RWPE2 (cell line): ENCODE data around the gene SOX30.

Experiments used
- ATAC-seq: fragments of 200-7000 bp; cut with Tn5 transposase; 3 replicates; pipeline ENCODE4 v1.9.1; 2021; ENCODE audit warnings: low read depth
- DNase-seq: peaks from one replicate; pipeline ENCODE4 v3.0.0-alpha.2; 2020; ENCODE audit warnings: low spot score
- H3K27ac ChIP-seq: fragments of 450-650 bp; 2 replicates; pipeline ENCODE4 v1.5.1; 2017; ENCODE audit warnings: mild to moderate bottlenecking; ENCODE audit not compliant: poor library complexity, severe bottlenecking
- H3K27me3 ChIP-seq: fragments of 250-450 bp; sonication (Bioruptor Pico); 2 replicates; pipeline ENCODE4 v1.5.1; 2021; ENCODE audit warnings: mild to moderate bottlenecking, moderate library complexity; ENCODE audit not compliant: insufficient read depth, poor library complexity, severe bottlenecking
- H3K36me3 ChIP-seq: fragments of 250-450 bp; sonication (Bioruptor Pico); 2 replicates; pipeline ENCODE4 v1.5.1; 2020; ENCODE audit warnings: low read depth, mild to moderate bottlenecking, moderate library complexity
- H3K4me1 ChIP-seq: fragments of 250-450 bp; sonication (Bioruptor Pico); 2 replicates; pipeline ENCODE4 v1.5.1; 2021; ENCODE audit warnings: mild to moderate bottlenecking, moderate library complexity; ENCODE audit not compliant: insufficient read depth, poor library complexity, severe bottlenecking
- H3K4me3 ChIP-seq: fragments of 250-450 bp; sonication (Bioruptor Pico); 2 replicates; pipeline ENCODE4 v1.5.1; 2021; ENCODE audit warnings: mild to moderate bottlenecking, moderate library complexity; ENCODE audit not compliant: severe bottlenecking
- H3K9me3 ChIP-seq: fragments of 250-450 bp; sonication (Bioruptor Pico); 2 replicates; pipeline ENCODE4 v1.5.1; 2021; ENCODE audit warnings: mild to moderate bottlenecking, moderate library complexity; ENCODE audit not compliant: severe bottlenecking
- CTCF ChIP-seq: fragments of 450-650 bp; IDR thresholded peaks from one replicate; pipeline ENCODE4 v1.5.1; 2017; ENCODE audit warnings: mild to moderate bottlenecking, moderate library complexity; ENCODE audit not compliant: poor library complexity, severe bottlenecking

The SOX30 gene

GRCh38 chr5:157650991-157651611 is 1.1 kb downstream of the SOX30 start:
- Histone ChIP-seq H3K36me3 (no peaks in the 10 kb centered on the region), H3K9me3 (no peaks in the 10 kb centered on the region)
- no peak for ATAC-seq

GRCh38 chr5:157649101-157649500 is 3.1 kb downstream of the SOX30 start:
- no peaks in the 10 kb centered on the region for H3K4me1 ChIP-seq
- H3K27me3 ChIP-seq = no peaks in the 10 kb centered on the region
- H3K9me3 ChIP-seq = no peaks in the 10 kb centered on the region
- H3K36me3 ChIP-seq = no peaks in the 10 kb centered on the region
- TF ChIP-seq CTCF = no peak
- H3K4me3 ChIP-seq = no peak overlapping the region
- no peak overlapping the region for H3K27ac ChIP-seq
- no peak for ATAC-seq
- DNase-seq = no peak

More at GRCh38 chr5:157650991-157651611, 1.1 kb downstream of the SOX30 start:
- H3K27ac ChIP-seq = no peak overlapping the region
- no peak for DNase-seq
- TF ChIP-seq CTCF = no peak
- H3K27me3 ChIP-seq = no peaks in the 10 kb centered on the region
- H3K4me3 ChIP-seq = no peak overlapping the region
- no peaks in the 10 kb centered on the region for H3K4me1 ChIP-seq

GRCh38 chr5:157648275-157648990 is 3.8 kb downstream of the SOX30 start:
- no peak for TF ChIP-seq CTCF
- Histone ChIP-seq H3K4me1 (no peaks in the 10 kb centered on the region), H3K36me3 (no peaks in the 10 kb centered on the region), H3K4me3 (no peak overlapping the region), H3K27ac (no peak overlapping the region), H3K9me3 (no peaks in the 10 kb centered on the region), H3K27me3 (no peaks in the 10 kb centered on the region)
- ATAC-seq (no peak), DNase-seq (no peak)

- no peak for DNase-seq
- no peak for ATAC-seq
- H3K9me3 ChIP-seq = no peaks in the 10 kb centered on the region
- no peaks in the 10 kb centered on the region for H3K4me1 ChIP-seq
- H3K4me3 ChIP-seq = no peak overlapping the region
- H3K27me3 ChIP-seq = no peaks in the 10 kb centered on the region
- no peak for TF ChIP-seq CTCF
- no peak overlapping the region for H3K27ac ChIP-seq
- H3K36me3 ChIP-seq = no peaks in the 10 kb centered on the region
These were observed 11.7 kb downstream of the SOX30 start for GRCh38 chr5:157640406-157641066.
